IMR-90 (cell line): Measurements from ENCODE around the gene CRY2. TPM values are rescaled to one million over a fixed set of nuclear protein-coding genes. Genes with fewer than 3 reads are reported as not detected.

Experiments
- ATAC-seq: fragments of 200-7000 bp; cut with Tn5 transposase; 2 replicates; pipeline ENCODE4 v1.9.1; 2020; ENCODE audit warnings: low read depth, mild to moderate bottlenecking, moderate library complexity
- BruUV-seq: library from RNA; stranded (reverse); fragments of 400-500 nt; replicated peaks from 2 replicates; lab custom pipeline; 2021; lab: Mats Ljungman, UMichigan
- CTCF ChIA-PET: fragments of 300-600 bp; formaldehyde crosslinking; extraction: SDS; loops from one replicate; lab custom pipeline; 2021; ENCODE audit warnings: antibody characterized with exemption; lab: Yijun Ruan, JAX
- POLR2A ChIA-PET: fragments of 300-600 bp; sonication (Branson Sonifier 250); formaldehyde crosslinking; loops from one replicate; lab custom pipeline; 2022; ENCODE audit warnings: antibody characterized with exemption; ENCODE audit not compliant: unreplicated experiment; lab: Charles Lee
- DNase-seq: peaks from one replicate; pipeline ENCODE4 v3.0.0; 2013
- H2AFZ ChIP-seq: replicated peaks from 2 replicates; pipeline ENCODE3; 2013; ENCODE audit warnings: low read length, mild to moderate bottlenecking; ENCODE audit not compliant: poor library complexity
- H2AK5ac ChIP-seq: 2 replicates; pipeline ENCODE4 v1.6.1; 2013; ENCODE audit warnings: low read depth, low read length, inconsistent platforms
- H2AK9ac ChIP-seq: replicated peaks from 2 replicates; pipeline ENCODE3; 2013; ENCODE audit warnings: mild to moderate bottlenecking, low read depth, low read length, moderate library complexity; ENCODE audit not compliant: poor library complexity
- H2BK120ac ChIP-seq: 2 replicates; pipeline ENCODE4 v1.6.1; 2013; ENCODE audit warnings: low read depth, low read length, inconsistent platforms
- H2BK15ac ChIP-seq: 3 replicates; pipeline ENCODE4 v1.6.1; 2013; ENCODE audit warnings: low read depth, low read length, inconsistent platforms
- H2BK20ac ChIP-seq: 2 replicates; pipeline ENCODE4 v1.6.1; 2013; ENCODE audit warnings: low read depth, mild to moderate bottlenecking, inconsistent platforms, low read length, moderate library complexity
- H2BK5ac ChIP-seq: 2 replicates; pipeline ENCODE4 v1.6.1; 2013; ENCODE audit warnings: mild to moderate bottlenecking, low read depth, low read length, inconsistent platforms; ENCODE audit not compliant: poor library complexity, severe bottlenecking
- H3K14ac ChIP-seq: replicated peaks from 2 replicates; pipeline ENCODE4 v1.6.1; 2013; ENCODE audit warnings: low read depth, low read length, inconsistent platforms
- H3K18ac ChIP-seq: 2 replicates; pipeline ENCODE4 v1.6.1; 2013; ENCODE audit warnings: low read depth, low read length, control low read depth
- H3K23ac ChIP-seq: 2 replicates; pipeline ENCODE4 v1.6.1; 2013; ENCODE audit warnings: low read depth, low read length, inconsistent platforms
- H3K27ac ChIP-seq: 2 replicates; pipeline ENCODE4 v1.5.1; 2013; ENCODE audit warnings: mild to moderate bottlenecking, control low read depth, low read length; ENCODE audit not compliant: insufficient read depth
- H3K27me3 ChIP-seq: 2 replicates; pipeline ENCODE4 v1.6.1; 2013; ENCODE audit warnings: low read length; ENCODE audit not compliant: control insufficient read depth, insufficient read depth
- H3K36me3 ChIP-seq: 2 replicates; pipeline ENCODE4 v1.6.1; 2013; ENCODE audit warnings: low read length, mixed read lengths; ENCODE audit not compliant: control insufficient read depth, insufficient read depth
- H3K4ac ChIP-seq: 2 replicates; pipeline ENCODE4 v1.6.1; 2013; ENCODE audit warnings: low read depth, low read length, inconsistent platforms
- H3K4me1 ChIP-seq: 2 replicates; pipeline ENCODE4 v1.6.1; 2013; ENCODE audit warnings: low read length, mixed read lengths; ENCODE audit not compliant: control insufficient read depth, insufficient read depth
- H3K4me2 ChIP-seq: 2 replicates; pipeline ENCODE4 v1.6.1; 2013; ENCODE audit warnings: low read depth, mild to moderate bottlenecking, control low read depth, low read length, moderate library complexity
- H3K4me3 ChIP-seq: 2 replicates; pipeline ENCODE4 v1.5.1; 2013; ENCODE audit warnings: low read depth, mild to moderate bottlenecking, control low read depth, low read length, moderate library complexity; ENCODE audit not compliant: insufficient read depth
- H3K56ac ChIP-seq: 2 replicates; pipeline ENCODE4 v1.6.1; 2013; ENCODE audit warnings: low read length, inconsistent platforms; ENCODE audit not compliant: insufficient read depth; ENCODE audit errors: extremely low read depth
- H3K79me1 ChIP-seq, 2 experiments: 2 replicates each; pipeline ENCODE4 v1.6.1; 2013; ENCODE audit warnings: low read length in 2 of 2, inconsistent platforms in 1 of 2, low read depth in 1 of 2
- H3K9ac ChIP-seq: 2 replicates; pipeline ENCODE4 v1.6.1; 2013; ENCODE audit warnings: low read depth, low read length, control low read depth
- H3K9me1 ChIP-seq: 2 replicates; pipeline ENCODE4 v1.6.1; 2013; ENCODE audit warnings: low read length, inconsistent platforms; ENCODE audit not compliant: insufficient read depth
- H3K9me3 ChIP-seq: 2 replicates; pipeline ENCODE4 v1.6.1; 2013; ENCODE audit warnings: low read length; ENCODE audit not compliant: control insufficient read depth, insufficient read depth
- H4K20me1 ChIP-seq: 2 replicates; pipeline ENCODE4 v1.6.1; 2013; ENCODE audit warnings: low read length, inconsistent platforms; ENCODE audit not compliant: insufficient read depth
- H4K5ac ChIP-seq: 2 replicates; pipeline ENCODE4 v1.6.1; 2013; ENCODE audit warnings: mild to moderate bottlenecking, low read depth, low read length, control low read depth
- H4K8ac ChIP-seq, 2 experiments: 2 replicates each; pipeline ENCODE4 v1.6.1; 2013; ENCODE audit warnings: low read depth in 2 of 2, low read length in 2 of 2, control low read depth in 1 of 2, inconsistent platforms in 1 of 2
- H4K91ac ChIP-seq: 2 replicates; pipeline ENCODE4 v1.6.1; 2013; ENCODE audit warnings: low read depth, low read length, inconsistent platforms; ENCODE audit not compliant: insufficient read depth
- BHLHE40 ChIP-seq: fragments of 150-350 bp; IDR thresholded peaks from 2 replicates; pipeline ENCODE4 v1.6.1; 2016; ENCODE audit warnings: mild to moderate bottlenecking, low read depth, low read length
- CEBPB ChIP-seq: IDR thresholded peaks from 2 replicates; pipeline ENCODE4 v1.6.1; 2012; ENCODE audit warnings: low read depth, low read length, improper control_type of control experiment
- CHD1 ChIP-seq: IDR thresholded peaks from 2 replicates; pipeline ENCODE4 v1.6.1; 2012; ENCODE audit warnings: low read depth, low read length, improper control_type of control experiment
- FOS ChIP-seq: fragments of 150-350 bp; IDR thresholded peaks from 2 replicates; pipeline ENCODE4 v1.6.1; 2016; ENCODE audit warnings: low read depth, low read length
- MAFK ChIP-seq: IDR thresholded peaks from 2 replicates; pipeline ENCODE4 v1.6.1; 2012; ENCODE audit warnings: low read depth, low read length, improper control_type of control experiment
- MAZ ChIP-seq: IDR thresholded peaks from 2 replicates; pipeline ENCODE4 v1.6.1; 2012; ENCODE audit warnings: low read depth, mild to moderate bottlenecking, low read length, improper control_type of control experiment, moderate library complexity, borderline replicate concordance
- MXI1 ChIP-seq: IDR thresholded peaks from 2 replicates; pipeline ENCODE4 v1.6.1; 2012; ENCODE audit warnings: low read depth, mild to moderate bottlenecking, low read length, moderate library complexity, borderline replicate concordance
- NFE2L2 ChIP-seq: fragments of 150-350 bp; IDR thresholded peaks from 2 replicates; pipeline ENCODE4 v1.6.1; 2016; ENCODE audit warnings: low read depth, mild to moderate bottlenecking, low read length
- POLR2A ChIP-seq: IDR thresholded peaks from 2 replicates; pipeline ENCODE4 v1.6.1; 2012; ENCODE audit warnings: mild to moderate bottlenecking, low read depth, low read length
- RAD21 ChIP-seq: IDR thresholded peaks from 2 replicates; pipeline ENCODE4 v1.6.1; 2012; ENCODE audit warnings: low read length, improper control_type of control experiment
- RCOR1 ChIP-seq: IDR thresholded peaks from 2 replicates; pipeline ENCODE4 v1.6.1; 2012; ENCODE audit warnings: mild to moderate bottlenecking, low read length, improper control_type of control experiment; ENCODE audit not compliant: insufficient replicate concordance
- RFX5 ChIP-seq: IDR thresholded peaks from 2 replicates; pipeline ENCODE4 v1.8.0; 2012; ENCODE audit warnings: low read depth, mild to moderate bottlenecking, low read length, moderate library complexity
- SMC3 ChIP-seq: fragments of 150-350 bp; IDR thresholded peaks from 2 replicates; pipeline ENCODE4 v1.6.1; 2016; ENCODE audit warnings: low read depth, mild to moderate bottlenecking, antibody characterized with exemption, low read length, moderate library complexity
- USF2 ChIP-seq: fragments of 150-350 bp; IDR thresholded peaks from 2 replicates; pipeline ENCODE4 v1.6.1; 2017; ENCODE audit warnings: mild to moderate bottlenecking, antibody characterized with exemption, low read length, low read depth
- WGBS, 2 experiments: methylation state at CpG; one replicate each; pipeline versions ENCODE4 v1.1.5 to v1.1.7; 2013; ENCODE audit warnings: missing lambda C conversion rate in 2 of 2; ENCODE audit not compliant: insufficient read length in 1 of 2; ENCODE audit errors: extremely low coverage in 2 of 2; 5-methylcytosine and 5-hydroxymethylcytosine counted together
- dilution Hi-C: fragments of 300-500 bp; cut with HindIII; formaldehyde crosslinking; loops from one replicate; pipeline ENCODE4 v1.14.3; 2018; ENCODE audit warnings: low sequenced_read_pairs; ENCODE audit not compliant: unreplicated experiment
- in situ Hi-C: fragments of 300-500 bp; cut with MboI; formaldehyde crosslinking; loops from 3 replicates; pipeline ENCODE4 v1.14.3; 2019; ENCODE audit warnings: low sequenced_read_pairs, inconsistent platforms, mixed read lengths
- intact Hi-C: fragments of 100-400 bp; cut with micrococcal nuclease; formaldehyde crosslinking; loops from 2 replicates; pipeline ENCODE4 v1.10.0; 2022
- polyA plus RNA-seq, 3 experiments: library from polyadenylated mRNA; depleted of rRNA; stranded (reverse); fragments of >200 nt; gene quantifications; 2 replicates each; pipeline ENCODE4 v1.2.3, GENCODE V29; 2012; ENCODE audit warnings: low replicate concordance in 1 of 3
- total RNA-seq: library from RNA; depleted of rRNA; stranded (reverse); fragments of >200 nt; gene quantifications from 2 replicates; pipeline ENCODE4 v1.2.3, GENCODE V29; 2012
- TF ChIP-seq, protein P1 (sequence below): conservative IDR thresholded peaks from 2 replicates; pipeline ENCODE4 v1.5.1; 2012; ENCODE audit warnings: mild to moderate bottlenecking, low read depth, low read length, improper control_type of control experiment
- TF ChIP-seq, protein P2 (sequence below): fragments of 150-350 bp; IDR thresholded peaks from 2 replicates; pipeline ENCODE4 v1.6.1; 2016; ENCODE audit warnings: low read depth, mild to moderate bottlenecking, low read length, moderate library complexity, borderline replicate concordance

CRY2 gene
- total and polyA plus RNA-seq, 2 of the 4 experiments (the other 2 are of a cell fraction), result 12.2 to 13.1 TPM

DNA sequence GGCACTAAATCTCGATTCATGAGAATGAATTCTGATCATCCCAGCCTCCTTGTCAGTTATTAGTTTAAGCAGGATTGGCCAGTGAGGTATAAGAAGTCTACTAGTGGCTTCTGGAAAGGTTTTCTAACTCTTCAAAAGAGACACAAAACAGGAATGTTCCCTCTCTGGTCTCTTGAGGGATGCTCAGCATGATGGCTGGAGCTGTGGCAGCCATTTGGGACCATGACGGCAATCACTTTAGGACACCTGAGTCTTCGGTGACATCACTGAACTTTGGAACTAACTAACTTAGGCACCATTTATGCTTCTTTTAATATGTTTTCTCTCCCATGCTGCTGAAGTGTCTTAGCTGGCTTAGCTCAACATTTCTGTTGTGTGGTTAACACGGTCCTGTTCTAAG lies 20.2 kb upstream of the CRY2 start:
- no peak overlapping the region for H3K9ac ChIP-seq
- H3K4me1 ChIP-seq, result peaks cover 6% of the 10 kb centered on the region; the same call in 1 of the 2 replicates
- H3K23ac ChIP-seq, result no peak overlapping the region
- WGBS, 2 experiments, result no CpG with 5 or more reads among the region's 4 CpGs
- no peak overlapping the region for H4K91ac ChIP-seq
- TF ChIP-seq POLR2A (no peak), RCOR1 (no peak), MXI1 (no peak), CHD1 (no peak), MAZ (no peak), FOS (no peak), RFX5 (no peak), MAFK (no peak), USF2 (no peak), CEBPB (no peak), BHLHE40 (no peak), RAD21 (no peak), SMC3 (no peak), NFE2L2 (no peak)
- TF ChIP-seq, protein P1, sequence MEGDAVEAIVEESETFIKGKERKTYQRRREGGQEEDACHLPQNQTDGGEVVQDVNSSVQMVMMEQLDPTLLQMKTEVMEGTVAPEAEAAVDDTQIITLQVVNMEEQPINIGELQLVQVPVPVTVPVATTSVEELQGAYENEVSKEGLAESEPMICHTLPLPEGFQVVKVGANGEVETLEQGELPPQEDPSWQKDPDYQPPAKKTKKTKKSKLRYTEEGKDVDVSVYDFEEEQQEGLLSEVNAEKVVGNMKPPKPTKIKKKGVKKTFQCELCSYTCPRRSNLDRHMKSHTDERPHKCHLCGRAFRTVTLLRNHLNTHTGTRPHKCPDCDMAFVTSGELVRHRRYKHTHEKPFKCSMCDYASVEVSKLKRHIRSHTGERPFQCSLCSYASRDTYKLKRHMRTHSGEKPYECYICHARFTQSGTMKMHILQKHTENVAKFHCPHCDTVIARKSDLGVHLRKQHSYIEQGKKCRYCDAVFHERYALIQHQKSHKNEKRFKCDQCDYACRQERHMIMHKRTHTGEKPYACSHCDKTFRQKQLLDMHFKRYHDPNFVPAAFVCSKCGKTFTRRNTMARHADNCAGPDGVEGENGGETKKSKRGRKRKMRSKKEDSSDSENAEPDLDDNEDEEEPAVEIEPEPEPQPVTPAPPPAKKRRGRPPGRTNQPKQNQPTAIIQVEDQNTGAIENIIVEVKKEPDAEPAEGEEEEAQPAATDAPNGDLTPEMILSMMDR, result no peak
- TF ChIP-seq, protein P2, sequence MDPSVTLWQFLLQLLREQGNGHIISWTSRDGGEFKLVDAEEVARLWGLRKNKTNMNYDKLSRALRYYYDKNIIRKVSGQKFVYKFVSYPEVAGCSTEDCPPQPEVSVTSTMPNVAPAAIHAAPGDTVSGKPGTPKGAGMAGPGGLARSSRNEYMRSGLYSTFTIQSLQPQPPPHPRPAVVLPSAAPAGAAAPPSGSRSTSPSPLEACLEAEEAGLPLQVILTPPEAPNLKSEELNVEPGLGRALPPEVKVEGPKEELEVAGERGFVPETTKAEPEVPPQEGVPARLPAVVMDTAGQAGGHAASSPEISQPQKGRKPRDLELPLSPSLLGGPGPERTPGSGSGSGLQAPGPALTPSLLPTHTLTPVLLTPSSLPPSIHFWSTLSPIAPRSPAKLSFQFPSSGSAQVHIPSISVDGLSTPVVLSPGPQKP, result no peak
- no peak overlapping the region for H2BK20ac ChIP-seq
- no peak overlapping the region for H3K18ac ChIP-seq
- peaks cover 5% of the 10 kb centered on the region for H3K9me3 ChIP-seq
- no peak overlapping the region for H2AK5ac ChIP-seq
- in situ Hi-C loops (no loop called here), intact Hi-C loops (no loop called here), dilution Hi-C loops (no loop called here)
- no peak overlapping the region for H2AK9ac ChIP-seq
- DNase-seq (no peak), ATAC-seq (no peak)
- H3K9me1 ChIP-seq, result no peaks in the 10 kb centered on the region
- H3K14ac ChIP-seq, result no peak overlapping the region
- BruUV-seq, result no TSS peak
- no peak overlapping the region for H3K4me3 ChIP-seq
- CTCF ChIA-PET, result no interaction called here
- no peak overlapping the region for H4K8ac ChIP-seq
- H3K36me3 ChIP-seq, result no peaks in the 10 kb centered on the region
- no peak overlapping the region for H2BK5ac ChIP-seq
- H3K4me2 ChIP-seq, result no peak overlapping the region
- POLR2A ChIA-PET, result no interaction called here
- H2BK120ac ChIP-seq, result no peak overlapping the region
- no peak overlapping the region for H3K56ac ChIP-seq
- peaks cover 36% of the 10 kb centered on the region for H3K27me3 ChIP-seq
- H3K4ac ChIP-seq, result no peak overlapping the region
- H4K5ac ChIP-seq, result no peak overlapping the region
- H4K20me1 ChIP-seq, result no peaks in the 10 kb centered on the region
- H2AFZ ChIP-seq, result no peak overlapping the region
- H3K79me1 ChIP-seq, result no peaks in the 10 kb centered on the region
- H2BK15ac ChIP-seq, result no peak overlapping the region
- no peak overlapping the region for H3K27ac ChIP-seq
